ENCODE data around the gene PLEKHF1.

Gene PLEKHF1

GRCh38 chr19:29678484-29679106, 13.3 kb downstream of the PLEKHF1 start:
- DNase-seq (ENCODE audit: low spot score), result no peak

DNA sequence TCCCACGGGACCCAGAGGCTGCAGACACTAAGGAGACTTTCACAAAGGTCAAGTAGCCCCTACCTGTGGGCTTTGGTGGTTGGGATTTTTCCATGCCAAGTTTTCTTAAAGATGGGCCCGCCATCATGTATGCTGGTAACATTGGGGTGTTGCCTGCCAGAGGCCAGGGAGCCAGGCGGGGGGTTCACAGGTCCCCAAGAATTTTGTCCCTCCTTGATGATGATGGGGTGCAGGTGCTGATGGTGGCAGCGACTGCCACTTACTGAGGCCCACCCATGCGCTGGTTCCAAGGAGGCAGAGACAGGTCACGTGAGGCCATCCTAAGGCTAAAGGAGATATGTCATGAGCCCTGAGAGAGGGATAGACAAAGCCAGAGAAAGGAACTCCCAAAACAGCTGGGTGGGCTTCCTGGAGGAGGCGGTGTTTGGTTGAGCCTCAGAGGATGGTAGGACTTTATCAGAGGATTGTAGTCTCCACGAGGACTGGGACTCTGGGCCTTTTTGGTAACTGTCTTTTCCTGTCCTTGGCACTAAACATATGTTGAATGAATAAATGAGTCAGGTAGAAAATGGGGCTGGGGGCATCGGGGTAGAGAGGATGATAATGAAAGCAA, 14.4 kb downstream of the PLEKHF1 start:
- no peak for DNase-seq (ENCODE audit: low spot score)

GRCh38 chr19:29680447-29680846, 15.2 kb downstream of the PLEKHF1 start:
- no peak for DNase-seq (ENCODE audit: low spot score)

GRCh38 chr19:29680937-29681336, 15.7 kb downstream of the PLEKHF1 start:
- no peak for DNase-seq (ENCODE audit: low spot score)

GRCh38 chr19:29681422-29682235, 16.4 kb downstream of the PLEKHF1 start:
- no peak for DNase-seq (ENCODE audit: low spot score)

DNA sequence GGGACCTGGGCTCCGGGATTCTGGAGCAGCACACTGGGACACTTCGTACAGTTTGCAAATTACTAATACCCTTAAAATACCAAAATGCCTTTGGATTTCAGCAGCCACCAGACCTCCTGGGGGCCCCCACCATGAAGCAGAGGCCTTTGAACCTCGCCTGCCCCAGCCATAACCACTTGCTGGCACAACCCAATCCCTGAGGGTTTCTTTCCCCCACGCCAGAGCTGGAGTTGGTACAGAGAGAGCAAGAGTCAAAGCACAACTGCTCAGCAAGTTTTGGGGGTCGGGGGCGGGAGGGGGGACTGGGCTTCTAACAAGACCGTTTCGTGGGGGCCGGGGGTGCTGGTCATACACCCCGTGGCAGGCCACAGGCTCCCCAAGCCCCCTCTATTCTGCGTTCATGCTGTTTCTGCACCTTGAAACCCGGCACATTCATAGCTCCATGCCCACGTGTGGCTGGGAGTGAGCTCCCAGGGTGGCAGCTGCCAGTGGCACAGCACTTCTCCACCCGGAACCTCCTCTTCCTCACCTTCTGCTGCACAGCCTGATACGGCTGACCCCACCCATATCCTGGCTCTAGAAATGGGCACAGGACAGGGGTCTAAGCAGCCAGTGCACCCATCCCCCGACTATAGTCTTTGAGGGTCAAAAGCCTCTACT, 17.1 kb downstream of the PLEKHF1 start:
- no peak for DNase-seq (ENCODE audit: low spot score)

DNA sequence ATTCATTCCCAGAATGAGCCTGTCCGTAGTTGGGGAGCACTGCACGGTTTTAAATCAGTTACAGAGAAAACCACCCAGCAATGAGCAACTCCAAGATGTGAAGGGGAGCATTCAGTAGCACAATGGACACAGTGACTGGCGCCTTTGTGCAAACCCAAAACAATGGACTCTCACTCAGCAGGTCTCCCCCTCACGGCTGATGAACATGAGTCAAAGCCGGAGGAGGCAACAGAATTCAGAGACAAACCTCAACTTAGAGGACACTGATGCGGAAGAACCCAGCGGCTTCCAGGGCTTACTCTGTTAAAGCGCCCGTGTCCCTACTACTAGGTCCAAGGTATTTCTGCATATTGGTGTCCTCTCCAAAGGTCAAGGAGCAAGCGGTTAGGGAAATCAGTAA, 17.7 kb downstream of the PLEKHF1 start:
- no peak for DNase-seq (ENCODE audit: low spot score)

DNA sequence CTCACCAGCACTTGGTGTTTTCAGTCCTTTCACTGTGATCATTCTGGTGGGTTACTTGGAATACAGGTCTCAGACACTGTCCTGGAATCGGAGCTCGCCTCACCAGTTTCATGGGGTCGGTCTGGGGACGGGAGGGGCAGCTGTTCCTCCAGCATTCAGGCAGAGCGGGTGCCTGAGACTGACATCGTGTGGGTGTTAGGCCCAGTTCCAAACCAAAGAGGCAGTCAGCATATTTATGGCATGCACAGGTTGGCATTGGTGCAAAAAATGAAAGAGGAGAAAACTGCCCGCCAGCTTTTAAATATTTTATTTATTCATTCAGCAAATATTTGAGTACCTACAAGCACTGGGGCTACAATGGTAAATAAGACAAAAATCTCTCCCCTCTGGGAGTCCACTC, 20.1 kb downstream of the PLEKHF1 start:
- no peak for DNase-seq (ENCODE audit: low spot score)

GRCh38 chr19:29686285-29686805, 21.1 kb downstream of the PLEKHF1 start:
- DNase-seq (ENCODE audit: low spot score), result no peak

DNA sequence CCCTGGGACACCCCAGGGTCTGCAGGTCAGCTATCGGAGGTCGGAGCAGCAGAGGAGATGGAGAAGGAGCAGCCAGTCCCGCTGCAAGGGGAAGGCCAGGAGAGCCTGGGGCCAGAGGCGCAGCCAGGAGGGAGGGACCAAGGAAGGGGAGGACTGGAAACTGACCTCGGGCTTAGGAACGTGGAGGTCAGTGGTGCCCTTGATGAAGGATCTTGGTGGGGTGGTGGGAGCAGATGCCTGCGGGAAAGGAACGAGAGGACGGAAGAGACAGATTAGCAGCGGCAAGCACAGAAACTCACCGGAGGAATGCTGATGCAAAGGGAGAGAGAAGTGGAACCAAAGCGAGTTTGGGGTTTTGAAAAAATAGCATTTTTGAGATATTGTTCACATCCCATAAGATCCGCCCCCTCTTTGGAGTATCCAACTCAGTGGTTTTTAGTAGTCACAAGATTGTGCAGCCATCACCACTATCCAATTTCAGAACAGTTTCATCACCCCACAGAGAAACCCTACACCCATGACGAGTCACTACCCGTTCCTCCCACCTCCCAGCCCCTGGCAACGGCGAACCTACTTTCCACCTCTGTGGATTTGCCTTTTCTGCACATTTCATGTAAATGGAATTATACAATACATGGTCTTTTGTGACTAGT, 22.1 kb downstream of the PLEKHF1 start:
- no peak for DNase-seq (ENCODE audit: low spot score)

DNA sequence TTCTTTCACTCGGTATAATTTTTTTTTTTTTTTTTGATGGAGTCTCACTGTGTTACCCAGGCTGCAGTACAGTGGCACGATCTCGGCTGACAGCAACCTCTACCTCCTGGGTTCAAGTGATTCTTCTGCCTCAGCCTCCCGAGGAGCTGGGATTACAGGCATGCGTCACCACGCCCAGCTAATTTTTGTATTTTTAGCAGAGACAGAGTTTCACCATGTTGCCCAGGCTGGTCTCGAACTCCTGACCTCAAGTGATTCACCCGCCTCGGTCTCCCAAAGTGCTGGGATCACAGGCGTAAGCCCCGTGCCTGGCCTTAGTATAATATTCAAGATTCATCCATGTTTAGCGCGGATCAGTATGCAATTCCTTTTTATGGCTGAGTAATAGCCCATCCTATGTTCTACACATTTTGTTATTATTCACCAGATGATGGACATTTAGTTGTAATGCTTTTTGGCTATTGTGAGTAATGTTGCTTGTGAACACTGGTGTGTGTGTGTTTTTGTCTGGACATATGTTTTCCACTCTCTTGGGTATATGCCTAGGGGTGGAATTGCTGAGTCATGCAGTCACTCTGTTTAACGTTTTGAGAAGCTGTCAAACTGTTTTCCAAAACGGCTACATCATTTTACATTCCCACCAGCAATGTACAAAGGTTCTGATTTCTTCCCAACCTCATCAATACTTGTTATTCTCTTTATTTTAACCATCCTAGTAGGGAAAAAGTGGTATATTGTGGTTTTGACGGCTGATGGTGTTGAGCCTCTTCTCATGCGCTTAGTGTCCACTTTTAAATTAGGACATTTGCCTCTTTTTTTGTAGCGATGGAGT, 22.9 kb downstream of the PLEKHF1 start:
- no peak for DNase-seq (ENCODE audit: low spot score)

GRCh38 chr19:29690842-29691241, 25.6 kb downstream of the PLEKHF1 start:
- DNase-seq (ENCODE audit: low spot score), result no peak

GRCh38 chr19:29694161-29694560, 28.9 kb downstream of the PLEKHF1 start:
- no peak for DNase-seq (ENCODE audit: low spot score)

GRCh38 chr19:29694669-29695627, 29.7 kb downstream of the PLEKHF1 start:
- DNase-seq (ENCODE audit: low spot score), result peak; percentile 81

GRCh38 chr19:29695765-29696564, 30.7 kb downstream of the PLEKHF1 start:
- no peak for DNase-seq (ENCODE audit: low spot score)

- DNase-seq (ENCODE audit: low spot score), result no peak
Observed at GRCh38 chr19:29696565-29696846, 31.2 kb downstream of the PLEKHF1 start.

GRCh38 chr19:29697523-29698261, 32.4 kb downstream of the PLEKHF1 start:
- no peak for DNase-seq (ENCODE audit: low spot score)

DNA sequence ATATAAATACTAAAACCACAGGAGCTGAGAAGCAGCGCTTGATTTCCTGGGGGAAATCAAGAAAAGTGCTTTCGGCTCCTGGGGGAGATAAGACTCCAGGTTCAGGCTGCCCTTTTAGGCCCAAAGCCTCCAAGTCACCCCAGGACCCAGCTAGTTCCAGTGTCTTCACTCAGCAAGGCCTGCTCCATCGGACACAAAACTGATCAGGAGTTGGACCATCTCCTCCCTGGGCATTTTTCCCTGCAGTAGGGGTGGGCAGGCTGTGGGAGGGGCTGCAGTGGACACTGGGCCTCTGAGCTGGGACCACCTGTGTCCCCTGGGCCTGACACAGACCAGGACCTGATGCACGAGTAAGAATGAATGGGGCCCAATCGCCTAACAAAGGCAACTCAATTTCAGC, 34.6 kb downstream of the PLEKHF1 start:
- no peak for DNase-seq (ENCODE audit: low spot score)

- DNase-seq (ENCODE audit: low spot score), result no peak
Observed at GRCh38 chr19:29700498-29700897, 35.2 kb downstream of the PLEKHF1 start.
